MCF 10A (cell line): ENCODE measurements around the gene RNFT2. TPM values are rescaled to one million over a fixed set of nuclear protein-coding genes. Genes with fewer than 3 reads are reported as not detected.

ENCODE experiments used
- Bru-seq: library from RNA; stranded (reverse); fragments of 400-500 nt; gene quantifications from one replicate; lab custom pipeline; 2021; lab: Mats Ljungman, UMichigan
- BruChase-seq, 2 experiments: library from RNA; stranded (reverse); fragments of 400-500 nt; gene quantifications; one replicate each; lab custom pipeline; 2021; lab: Mats Ljungman, UMichigan
- BruUV-seq: library from RNA; stranded (reverse); fragments of 400-500 nt; replicated peaks from 2 replicates; lab custom pipeline; 2021; lab: Mats Ljungman, UMichigan
- CTCF ChIA-PET: fragments of 300-600 bp; sonication (Branson Sonifier 250); formaldehyde crosslinking; extraction: SDS; loops from one replicate; lab custom pipeline; 2021; ENCODE audit warnings: antibody characterized with exemption, inconsistent platforms; lab: Yijun Ruan, JAX
- POLR2A ChIA-PET: fragments of 300-600, 350-650 bp; sonication (Branson Sonifier 250); formaldehyde crosslinking; extraction: SDS; loops from one replicate; lab custom pipeline; 2020; ENCODE audit warnings: antibody characterized with exemption, inconsistent platforms; lab: Yijun Ruan, JAX
- DNase-seq: peaks from one replicate; pipeline ENCODE4 v3.0.0-alpha.2; 2018; ENCODE audit not compliant: unreplicated experiment
- H3K27ac Mint-ChIP-seq: one replicate; pipeline ENCODE4 v1.8.0; 2022; ENCODE audit warnings: mild to moderate bottlenecking, low read depth, mixed read lengths; ENCODE audit not compliant: unreplicated experiment
- H3K27me3 Mint-ChIP-seq: one replicate; pipeline ENCODE4 v1.8.0; 2022; ENCODE audit warnings: mixed read lengths; ENCODE audit not compliant: insufficient read depth, unreplicated experiment
- H3K36me3 Mint-ChIP-seq: one replicate; pipeline ENCODE4 v1.8.0; 2022; ENCODE audit warnings: mild to moderate bottlenecking, moderate library complexity, mixed read lengths; ENCODE audit not compliant: insufficient read depth, unreplicated experiment
- H3K4me1 Mint-ChIP-seq: one replicate; pipeline ENCODE4 v1.8.0; 2022; ENCODE audit warnings: mixed read lengths; ENCODE audit not compliant: insufficient read depth, unreplicated experiment
- H3K4me3 Mint-ChIP-seq: one replicate; pipeline ENCODE4 v1.8.0; 2022; ENCODE audit warnings: mild to moderate bottlenecking, moderate library complexity, mixed read lengths; ENCODE audit not compliant: unreplicated experiment
- H3K9me3 Mint-ChIP-seq: one replicate; pipeline ENCODE4 v1.8.0; 2022; ENCODE audit warnings: mixed read lengths; ENCODE audit not compliant: unreplicated experiment
- CTCF ChIP-seq: fragments of 200-600 bp; IDR thresholded peaks from one replicate; pipeline ENCODE4 v1.8.0; 2022; ENCODE audit warnings: antibody characterized with exemption, mild to moderate bottlenecking; ENCODE audit not compliant: unreplicated experiment
- intact Hi-C: fragments of 100-400 bp; cut with micrococcal nuclease; formaldehyde crosslinking; loops from 2 replicates; pipeline ENCODE4 v1.14.1; 2022
- long read RNA-seq: library from polyadenylated mRNA; stranded (forward); transcript quantifications from one replicate; pipeline ENCODE4 v2.0.0, GENCODE V29; 2022
- total RNA-seq: library from RNA; stranded (reverse); gene quantifications from 2 replicates; pipeline ENCODE4 v1.2.3, GENCODE V29; 2022

The RNFT2 gene
- total RNA-seq (7.2 and 10.5 TPM in 2 replicates), Bru-seq, nascent RNA (percentile 42 among the genes with signal in this experiment), BruChase-seq, experiment 1, labeled RNA remaining after a 6-hour chase (percentile 42 among the genes with signal in this experiment), BruChase-seq, experiment 2, labeled RNA remaining after a 2-hour chase (percentile 39 among the genes with signal in this experiment)
- long read RNA-seq, partial matches to known transcripts: 1 of 4 reads
- long read RNA-seq, other reads (novel, unspliced or antisense): 2 of 4 reads

GRCh38 chr12:116737774-116738657 is at the start of gene RNFT2, which contains the start of gene SPRING1:
Gene RNFT2 (plus strand): TSS chr12:116738315. CDS start chr12:116740498, 2,183 bp downstream.
Gene SPRING1 (minus strand): TSS chr12:116738069. CDS start chr12:116737900, 169 bp downstream.
- H3K36me3 Mint-ChIP-seq: peaks cover 12% of the 10 kb centered on the region
- CTCF ChIA-PET: interaction anchor here (0.5 to 0.6 kb wide), 2 partner anchors 437 to 470 kb away, joined by 3 to 4 read pairs; no protein-coding TSS in a partner anchor
- no TSS peak for BruUV-seq
- H3K27ac Mint-ChIP-seq: peak within 1 kb of the TSS; percentile 61
- H3K9me3 Mint-ChIP-seq: no peaks in the 10 kb centered on the region
- peaks cover 13% of the 10 kb centered on the region for H3K4me1 Mint-ChIP-seq
- no peaks in the 10 kb centered on the region for H3K27me3 Mint-ChIP-seq
- intact Hi-C loops: loop anchor here (2.0 to 10.0 kb wide), 3 partner anchors 81 to 219 kb away; partner anchors contain the start of gene HRK
- TF ChIP-seq CTCF: no peak
- POLR2A ChIA-PET: interaction anchor here (0.7 to 0.9 kb wide), 4 partner anchors 12 to 376 kb away, joined by 3 to 4 read pairs (median 3); no protein-coding TSS in a partner anchor
- peak; percentile 99 for DNase-seq
- H3K4me3 Mint-ChIP-seq: peak within 1 kb of the TSS; percentile 92

- ChIA-PET CTCF (interaction anchor here (0.7 to 2.2 kb wide), 2 partner anchors 14 to 24 kb away, joined by 4 to 14 read pairs; no protein-coding TSS in a partner anchor), POLR2A (no interaction called here)
- Mint-ChIP-seq H3K4me1 (peaks cover 11% of the 10 kb centered on the region), H3K9me3 (no peaks in the 10 kb centered on the region), H3K36me3 (no peaks in the 10 kb centered on the region), H3K4me3 (no peak overlapping the region), H3K27me3 (peaks cover 33% of the 10 kb centered on the region), H3K27ac (no peak overlapping the region)
- no TSS peak for BruUV-seq
- intact Hi-C loops: no loop called here
- no peak for DNase-seq
- TF ChIP-seq CTCF: no peak
These were observed 48.6 kb upstream of the RNFT2 start for GRCh38 chr12:116689521-116689920.

GRCh38 chr12:116689979-116690744 is 48.0 kb upstream of the RNFT2 start:
- intact Hi-C loops: no loop called here
- Mint-ChIP-seq H3K27me3 (peaks cover 40% of the 10 kb centered on the region), H3K27ac (no peak overlapping the region), H3K9me3 (no peaks in the 10 kb centered on the region), H3K4me3 (no peak overlapping the region), H3K4me1 (peaks cover 11% of the 10 kb centered on the region), H3K36me3 (no peaks in the 10 kb centered on the region)
- POLR2A ChIA-PET: interaction anchor here (0.7 kb wide), 2 partner anchors 601 to 937 kb away, joined by 3 to 5 read pairs; no protein-coding TSS in a partner anchor
- no peak for TF ChIP-seq CTCF
- DNase-seq: no peak
- no TSS peak for BruUV-seq
- CTCF ChIA-PET: interaction anchor here (0.6 to 2.2 kb wide), 5 partner anchors 13 to 414 kb away, joined by 3 to 14 read pairs (median 4); no protein-coding TSS in a partner anchor
